ENCODE results near the gene MGST3.
"Not testable (repeated sequence)": the region's sequence is repeated elsewhere in the genome, so short reads cannot be mapped to it uniquely, and the experiment has no call there.

The MGST3 gene

GRCh38 chr1:165666152-165666825 lies 35.3 kb downstream of the MGST3 start:
- TF ChIP-seq POLR2AphosphoS5 (IDR thresholded peaks at IDR 0.05; ENCODE audit: low read depth, low read length): no peak
- TF ChIP-seq TAF1 (IDR thresholded peaks at IDR 0.05; ENCODE audit: borderline replicate concordance, low read depth, low read length): no peak
- TF ChIP-seq POLR2A (IDR thresholded peaks at IDR 0.05; ENCODE audit: low read depth, low read length): no peak
- FAIRE-seq (no peak), DNase-seq (ENCODE audit: insufficient read length) (no peak)

GRCh38 chr1:165668184-165668583 lies 37.1 kb downstream of the MGST3 start:
- FAIRE-seq: no peak
- TF ChIP-seq POLR2A (IDR thresholded peaks at IDR 0.05; ENCODE audit: low read depth, low read length): no peak
- no peak for TF ChIP-seq POLR2AphosphoS5 (IDR thresholded peaks at IDR 0.05; ENCODE audit: low read depth, low read length)
- TF ChIP-seq TAF1 (IDR thresholded peaks at IDR 0.05; ENCODE audit: borderline replicate concordance, low read depth, low read length): no peak
- DNase-seq (ENCODE audit: insufficient read length): no peak

- FAIRE-seq (no peak), DNase-seq (ENCODE audit: insufficient read length) (no peak)
- TF ChIP-seq POLR2A (IDR thresholded peaks at IDR 0.05; ENCODE audit: low read depth, low read length) (no peak), TAF1 (IDR thresholded peaks at IDR 0.05; ENCODE audit: borderline replicate concordance, low read depth, low read length) (no peak)
These were observed 40.5 kb downstream of the MGST3 start for GRCh38 chr1:165671526-165671925.

GRCh38 chr1:165674599-165674998 lies 43.6 kb downstream of the MGST3 start:
- FAIRE-seq (no peak), DNase-seq (ENCODE audit: insufficient read length) (no peak)
- no peak for TF ChIP-seq POLR2A (IDR thresholded peaks at IDR 0.05; ENCODE audit: low read depth, low read length)
- TF ChIP-seq TAF1 (IDR thresholded peaks at IDR 0.05; ENCODE audit: borderline replicate concordance, low read depth, low read length): no peak
- TF ChIP-seq POLR2AphosphoS5 (IDR thresholded peaks at IDR 0.05; ENCODE audit: low read depth, low read length): no peak

- FAIRE-seq: no peak
- TF ChIP-seq POLR2A (IDR thresholded peaks at IDR 0.05; ENCODE audit: low read depth, low read length): no peak
- TF ChIP-seq POLR2AphosphoS5 (IDR thresholded peaks at IDR 0.05; ENCODE audit: low read depth, low read length): no peak
- no peak for TF ChIP-seq TAF1 (IDR thresholded peaks at IDR 0.05; ENCODE audit: borderline replicate concordance, low read depth, low read length)
- DNase-seq (ENCODE audit: insufficient read length): no peak
These were observed 44.8 kb downstream of the MGST3 start for GRCh38 chr1:165675794-165676193.

GRCh38 chr1:165678509-165678908 lies 47.5 kb downstream of the MGST3 start:
- DNase-seq (ENCODE audit: insufficient read length) (no peak), FAIRE-seq (no peak)
- TF ChIP-seq TAF1 (IDR thresholded peaks at IDR 0.05; ENCODE audit: borderline replicate concordance, low read depth, low read length) (no peak), POLR2A (IDR thresholded peaks at IDR 0.05; ENCODE audit: low read depth, low read length) (no peak), POLR2AphosphoS5 (IDR thresholded peaks at IDR 0.05; ENCODE audit: low read depth, low read length) (no peak)

- DNase-seq (ENCODE audit: insufficient read length) (no peak), FAIRE-seq (no peak)
- no peak for TF ChIP-seq POLR2A (IDR thresholded peaks at IDR 0.05; ENCODE audit: low read depth, low read length)
- no peak for TF ChIP-seq TAF1 (IDR thresholded peaks at IDR 0.05; ENCODE audit: borderline replicate concordance, low read depth, low read length)
- no peak for TF ChIP-seq POLR2AphosphoS5 (IDR thresholded peaks at IDR 0.05; ENCODE audit: low read depth, low read length)
These were observed 48.4 kb downstream of the MGST3 start for GRCh38 chr1:165679282-165680036.

- no peak for FAIRE-seq
- TF ChIP-seq POLR2A (IDR thresholded peaks at IDR 0.05; ENCODE audit: low read depth, low read length): no peak
- TF ChIP-seq TAF1 (IDR thresholded peaks at IDR 0.05; ENCODE audit: borderline replicate concordance, low read depth, low read length): no peak
- TF ChIP-seq POLR2AphosphoS5 (IDR thresholded peaks at IDR 0.05; ENCODE audit: low read depth, low read length): no peak
These were observed 49.3 kb downstream of the MGST3 start for GRCh38 chr1:165680303-165680702.

GRCh38 chr1:165680773-165681172 lies 49.7 kb downstream of the MGST3 start:
- not testable (repeated sequence) for FAIRE-seq; DNase-seq (ENCODE audit: insufficient read length)

More at GRCh38 chr1:165680303-165680702, 49.3 kb downstream of the MGST3 start:
- no peak for DNase-seq (ENCODE audit: insufficient read length)

GRCh38 chr1:165683848-165684485 lies 52.9 kb downstream of the MGST3 start:
- no peak for TF ChIP-seq TAF1 (IDR thresholded peaks at IDR 0.05; ENCODE audit: borderline replicate concordance, low read depth, low read length)
- TF ChIP-seq POLR2AphosphoS5 (IDR thresholded peaks at IDR 0.05; ENCODE audit: low read depth, low read length): no peak
- no peak for TF ChIP-seq POLR2A (IDR thresholded peaks at IDR 0.05; ENCODE audit: low read depth, low read length)
- no peak for DNase-seq (ENCODE audit: insufficient read length)
- FAIRE-seq: no peak

- FAIRE-seq (peak; percentile 69), DNase-seq (ENCODE audit: insufficient read length) (no peak)
- TF ChIP-seq POLR2A (IDR thresholded peaks at IDR 0.05; ENCODE audit: low read depth, low read length): no peak
- TF ChIP-seq POLR2AphosphoS5 (IDR thresholded peaks at IDR 0.05; ENCODE audit: low read depth, low read length): no peak
- no peak for TF ChIP-seq TAF1 (IDR thresholded peaks at IDR 0.05; ENCODE audit: borderline replicate concordance, low read depth, low read length)
These were observed 55.3 kb downstream of the MGST3 start for GRCh38 chr1:165686121-165686970.

Data from GM12892 (cell line).